Duodenal mucosa (tissue), 2 donors: ENCODE results near the gene TBC1D4.

ENCODE experiments used
- H3K27ac ChIP-seq: one replicate; pipeline ENCODE4 v1.7.0; 2013; ENCODE audit warnings: low read depth, low read length
- H3K27me3 ChIP-seq, 2 donors: one replicate each; pipeline ENCODE4 v1.7.0; 2013; ENCODE audit warnings: low read length in 2 of 2, control low read depth in 1 of 2; ENCODE audit not compliant: insufficient read depth in 2 of 2, control insufficient read depth in 1 of 2
- H3K36me3 ChIP-seq, 2 donors: one replicate each; pipeline ENCODE4 v1.7.0; 2013; ENCODE audit warnings: low read length in 2 of 2, control low read depth in 1 of 2; ENCODE audit not compliant: insufficient read depth in 2 of 2, control insufficient read depth in 1 of 2
- H3K4me1 ChIP-seq, 2 donors: one replicate each; pipeline ENCODE4 v1.7.0; 2013; ENCODE audit warnings: low read length in 2 of 2, control low read depth in 1 of 2; ENCODE audit not compliant: insufficient read depth in 2 of 2, control insufficient read depth in 1 of 2
- H3K4me3 ChIP-seq, 2 donors: one replicate each; pipeline ENCODE4 v1.7.0; 2013; ENCODE audit warnings: low read length in 2 of 2, low read depth in 1 of 2
- H3K9ac ChIP-seq, 2 donors: one replicate each; pipeline ENCODE4 v1.7.0; 2013; ENCODE audit warnings: low read length in 2 of 2, low read depth in 1 of 2
- H3K9me3 ChIP-seq, 2 donors: one replicate each; pipeline ENCODE4 v1.7.0; 2013; ENCODE audit warnings: low read length in 2 of 2, control low read depth in 1 of 2; ENCODE audit not compliant: control insufficient read depth in 1 of 2

The TBC1D4 gene

DNA sequence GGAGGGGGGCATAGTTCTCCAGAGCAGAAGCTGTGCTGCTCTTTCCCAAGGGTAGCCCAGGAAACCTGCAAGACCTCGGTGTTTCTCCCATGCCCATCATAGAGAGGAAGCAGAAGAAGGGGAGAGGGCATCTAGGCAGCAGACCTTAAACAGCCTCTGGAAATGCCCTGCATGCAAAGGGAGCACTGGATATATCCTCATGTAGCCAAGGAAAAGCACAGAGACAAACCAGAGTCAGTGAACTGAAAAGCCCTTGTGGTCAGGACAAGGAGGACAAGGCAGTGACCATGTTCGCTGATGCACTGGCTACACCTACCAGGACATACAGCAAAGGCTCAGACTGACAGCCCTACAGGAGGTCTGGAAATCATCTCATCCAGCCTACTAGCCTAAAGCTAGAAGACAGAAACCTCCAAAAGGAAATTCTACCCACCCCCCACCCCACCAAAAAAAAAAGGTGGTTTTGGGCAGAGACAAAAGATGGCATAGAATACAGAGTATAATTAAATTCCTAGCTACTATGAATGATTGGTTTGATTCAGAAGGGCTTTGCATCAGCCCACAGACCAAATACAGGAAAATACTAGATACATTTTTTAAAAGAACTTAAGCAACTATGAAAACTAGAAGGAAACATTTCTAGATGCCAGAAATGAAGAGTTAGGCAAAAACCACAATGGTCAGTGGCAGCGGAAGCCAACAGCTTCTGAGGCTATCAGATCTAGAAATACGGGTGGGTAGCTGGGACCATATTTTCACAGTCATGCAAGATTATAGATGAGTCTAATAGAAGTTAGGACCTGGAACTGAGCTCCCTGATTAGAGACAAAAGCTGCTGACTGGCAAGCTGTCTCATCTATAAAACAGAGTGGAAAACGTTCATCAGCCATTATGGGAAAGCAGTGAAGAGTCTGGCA is 4.4 kb upstream of the TBC1D4 start:
- no peaks in the 10 kb centered on the region for H3K9me3 ChIP-seq
- no peak overlapping the region for H3K27ac ChIP-seq
- no peak overlapping the region for H3K9ac ChIP-seq
- no peak overlapping the region for H3K4me3 ChIP-seq
- H3K27me3 ChIP-seq: peaks cover 0 to 4% of the 10 kb centered on the region in 2 donors
- H3K36me3 ChIP-seq: no peaks in the 10 kb centered on the region
- H3K4me1 ChIP-seq: no peaks in the 10 kb centered on the region

DNA sequence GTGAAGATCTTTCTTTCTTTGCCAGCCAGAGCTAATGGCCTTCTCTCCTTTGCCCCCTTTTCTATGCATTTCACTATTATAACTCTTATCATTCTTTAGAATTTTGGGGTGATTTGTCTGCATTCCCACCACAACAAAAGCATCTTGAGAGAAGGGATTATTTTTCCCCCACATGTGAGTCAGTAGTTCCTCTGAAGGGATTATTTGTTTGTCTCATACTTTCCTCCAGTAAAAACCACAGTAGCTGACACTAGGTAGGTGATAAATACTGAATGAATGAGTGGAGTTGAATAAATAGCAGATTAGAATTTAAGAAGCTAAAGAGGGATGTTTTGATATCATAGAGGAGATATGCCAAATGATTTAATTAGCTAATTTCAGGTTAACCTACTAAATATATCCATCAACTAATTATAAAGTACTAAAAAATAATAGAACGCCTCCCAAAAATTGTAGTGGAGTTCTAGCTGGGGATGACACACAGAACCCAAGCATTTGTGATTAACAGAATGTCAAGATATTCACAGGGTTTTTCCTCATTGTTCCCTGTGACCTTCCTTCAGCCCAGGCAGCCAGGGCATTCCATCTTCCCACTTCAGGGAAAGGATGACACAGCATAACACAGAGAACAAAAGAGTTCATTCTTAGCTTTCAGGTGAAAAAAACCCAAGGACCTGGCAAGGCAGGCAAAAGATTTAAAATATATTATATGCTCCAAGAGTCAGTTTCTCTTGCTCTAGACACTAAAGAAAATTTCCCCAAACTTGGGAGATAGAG is 3.5 kb upstream of the TBC1D4 start:
- Histone ChIP-seq H3K4me1 (peaks cover 0 to 2% of the 10 kb centered on the region in 2 donors), H3K36me3 (no peaks in the 10 kb centered on the region), H3K9me3 (no peaks in the 10 kb centered on the region), H3K27ac (no peak overlapping the region), H3K4me3 (no peak overlapping the region), H3K27me3 (peaks cover 0 to 4% of the 10 kb centered on the region in 2 donors), H3K9ac (no peak overlapping the region)

DNA sequence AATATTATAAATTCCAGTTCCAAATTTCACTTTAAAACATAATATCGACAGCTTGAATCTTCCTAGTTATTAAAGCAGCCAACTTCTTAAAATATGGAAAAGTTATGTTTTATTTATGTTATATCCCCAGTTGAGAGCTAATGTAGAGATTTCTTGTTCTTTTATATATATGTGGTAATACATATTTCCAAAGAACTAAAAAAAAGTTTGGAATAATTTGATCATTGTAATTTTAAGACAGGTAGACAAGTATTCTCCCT is 781 bp upstream of the TBC1D4 start:
- Histone ChIP-seq H3K27me3 (peaks cover 0 to 4% of the 10 kb centered on the region in 2 donors), H3K9me3 (no peaks in the 10 kb centered on the region), H3K9ac (peak overlapping the region in 1 of 2 donors; percentile 54), H3K27ac (no peak overlapping the region), H3K36me3 (no peaks in the 10 kb centered on the region), H3K4me3 (peak overlapping the region; percentile 77 to 79), H3K4me1 (peaks cover 0 to 7% of the 10 kb centered on the region in 2 donors)

DNA sequence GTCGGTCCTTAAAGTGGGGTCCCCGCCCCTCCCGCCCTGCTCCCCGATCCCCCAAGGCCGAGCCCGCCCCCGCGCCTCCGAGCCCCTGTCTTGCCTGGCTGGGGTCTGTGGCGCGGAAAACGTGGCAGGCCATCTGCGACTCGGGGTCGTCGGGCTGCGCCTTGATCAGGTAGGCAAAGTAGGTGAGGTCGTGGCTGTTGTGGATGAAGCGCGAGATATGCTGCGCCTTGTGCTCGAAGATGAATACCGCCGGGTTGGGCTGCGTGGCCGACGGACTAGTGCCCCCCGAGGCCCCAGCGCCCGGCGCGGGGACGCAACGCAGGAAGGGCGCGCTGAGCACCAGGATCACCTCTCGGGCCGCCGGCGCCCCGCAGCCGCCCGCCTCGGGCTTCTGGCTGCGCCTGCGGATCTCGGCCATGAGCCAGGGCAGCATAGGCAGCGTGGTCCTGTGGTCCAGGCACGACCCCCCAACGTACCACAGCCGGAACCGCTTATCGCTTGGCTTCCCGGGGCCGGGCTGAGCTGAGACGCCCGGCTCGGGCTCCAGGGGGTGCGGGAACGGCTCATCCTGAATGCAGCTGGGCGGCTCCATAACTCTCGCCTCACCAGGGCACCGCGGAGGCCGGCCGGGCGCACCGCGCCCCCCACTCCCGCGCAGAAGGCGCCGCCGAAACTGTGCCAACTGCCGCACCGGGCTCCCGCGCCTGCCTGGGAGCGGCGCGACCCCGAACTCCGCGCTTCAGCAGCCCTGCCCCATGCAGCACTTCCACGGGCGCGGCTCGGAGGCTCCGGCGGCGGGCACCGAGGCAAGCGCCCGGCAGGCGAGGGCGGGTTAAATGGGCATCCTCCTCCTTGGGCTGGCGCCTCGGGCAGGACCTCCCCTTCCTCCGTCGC is 546 bp downstream of the TBC1D4 start:
- peaks cover 0 to 7% of the 10 kb centered on the region in 2 donors for H3K4me1 ChIP-seq
- no peaks in the 10 kb centered on the region for H3K9me3 ChIP-seq
- H3K27me3 ChIP-seq: peaks cover 0 to 4% of the 10 kb centered on the region in 2 donors
- no peaks in the 10 kb centered on the region for H3K36me3 ChIP-seq
- peak overlapping the region in 1 of 2 donors; percentile 51 for H3K9ac ChIP-seq
- peak overlapping the region; percentile 77 to 79 for H3K4me3 ChIP-seq
- peak overlapping the region; percentile 44 for H3K27ac ChIP-seq

DNA sequence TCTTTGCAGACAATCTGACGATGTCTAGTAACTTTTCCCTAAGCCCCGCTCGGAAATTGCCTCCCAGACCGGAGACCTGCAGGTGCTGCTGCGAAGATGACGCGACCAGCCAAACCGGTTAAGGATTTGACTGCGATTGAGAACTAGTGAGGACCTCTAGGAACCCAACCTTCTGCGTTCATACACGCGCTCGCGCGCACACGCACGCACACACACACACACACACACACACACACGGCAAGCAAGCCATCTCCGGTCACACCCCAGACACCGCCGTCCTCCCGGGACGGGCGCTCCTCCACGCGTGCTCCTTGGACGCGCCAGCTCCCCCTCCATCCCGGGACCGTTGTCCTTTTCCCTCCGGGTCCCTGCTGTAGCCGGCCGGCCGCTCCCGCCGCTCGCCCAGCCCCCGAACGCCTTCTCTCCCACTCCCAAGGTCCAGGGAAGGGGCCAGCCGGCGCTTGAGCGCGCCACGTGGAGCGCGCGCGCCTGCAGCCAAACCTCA is 1.2 kb downstream of the TBC1D4 start:
- Histone ChIP-seq H3K27me3 (peaks cover 0 to 4% of the 10 kb centered on the region in 2 donors), H3K9me3 (no peaks in the 10 kb centered on the region), H3K4me3 (peak overlapping the region; percentile 77 to 79), H3K27ac (no peak overlapping the region), H3K9ac (no peak overlapping the region), H3K4me1 (peaks cover 0 to 7% of the 10 kb centered on the region in 2 donors), H3K36me3 (no peaks in the 10 kb centered on the region)

DNA sequence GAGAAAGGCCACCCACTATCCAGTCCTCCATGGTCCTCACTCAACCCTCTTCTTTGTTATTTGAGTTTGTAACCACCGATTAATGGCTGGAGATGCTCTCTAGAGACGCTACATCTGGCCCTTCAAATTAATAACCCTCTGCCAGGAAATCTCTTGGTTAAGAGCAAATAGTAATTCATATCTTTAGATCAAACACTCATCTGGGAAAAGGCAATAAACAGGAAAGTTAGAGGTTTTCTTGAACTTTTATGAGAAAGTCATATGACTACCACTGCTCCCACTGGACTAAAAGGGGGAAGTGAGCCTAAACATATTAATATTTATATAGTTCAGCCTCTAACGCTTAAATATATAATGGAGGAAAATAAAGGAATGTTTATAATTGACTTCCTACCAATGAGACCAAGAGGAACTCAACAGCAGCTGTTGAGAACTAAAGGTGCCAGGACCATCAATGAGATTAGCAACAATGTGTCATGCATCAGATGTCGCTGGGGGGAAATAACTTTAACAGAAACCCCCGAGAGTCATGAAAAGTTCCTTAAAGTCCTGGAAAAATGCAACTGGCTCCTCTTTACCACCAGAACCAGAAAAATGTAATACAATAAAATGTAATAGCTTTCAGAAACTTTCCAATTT is 2.7 kb downstream of the TBC1D4 start:
- Histone ChIP-seq H3K36me3 (no peaks in the 10 kb centered on the region), H3K27me3 (no peaks in the 10 kb centered on the region), H3K9me3 (no peaks in the 10 kb centered on the region), H3K4me3 (no peak overlapping the region), H3K4me1 (peaks cover 0 to 7% of the 10 kb centered on the region in 2 donors), H3K27ac (no peak overlapping the region), H3K9ac (no peak overlapping the region)

DNA sequence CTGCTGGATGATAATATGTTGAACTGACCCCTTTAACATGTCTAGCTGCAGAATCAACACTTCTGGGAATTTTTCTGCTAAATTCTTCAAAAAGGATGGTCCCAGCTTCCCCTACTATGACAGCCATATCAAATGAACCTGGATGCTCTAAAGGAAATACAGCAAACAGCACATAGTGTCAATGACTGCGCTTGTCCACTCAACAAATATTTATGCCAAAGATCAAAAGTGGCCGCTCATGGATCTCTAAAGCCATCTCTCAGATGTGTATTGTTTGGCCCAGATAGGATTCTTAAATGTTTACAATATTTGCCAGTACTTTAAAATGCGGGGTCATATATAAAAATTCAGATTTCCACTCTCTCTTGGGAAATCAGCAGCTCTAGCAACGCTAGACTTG is 3.3 kb downstream of the TBC1D4 start:
- Histone ChIP-seq H3K27me3 (no peaks in the 10 kb centered on the region), H3K4me1 (peaks cover 0 to 7% of the 10 kb centered on the region in 2 donors), H3K9ac (no peak overlapping the region), H3K36me3 (no peaks in the 10 kb centered on the region), H3K27ac (no peak overlapping the region), H3K9me3 (no peaks in the 10 kb centered on the region), H3K4me3 (no peak overlapping the region)

DNA sequence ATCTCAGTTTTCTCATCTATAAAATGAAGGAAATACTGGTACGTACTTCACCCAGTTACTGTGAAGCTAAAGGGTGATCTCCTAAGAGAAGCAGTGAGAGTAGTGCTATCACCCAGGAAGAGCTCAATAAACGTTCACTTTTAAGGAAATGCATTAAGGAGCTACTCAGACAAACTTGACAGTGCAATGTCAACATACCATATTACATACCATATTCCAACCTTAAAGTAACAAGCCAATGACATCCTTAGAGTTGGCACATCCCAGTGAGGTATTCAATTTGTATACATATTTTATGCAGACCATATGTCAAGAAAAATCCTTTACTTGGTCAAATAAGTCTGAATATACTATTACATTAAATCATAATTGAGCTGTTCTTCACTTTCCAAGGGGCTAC is 7.0 kb downstream of the TBC1D4 start:
- H3K9ac ChIP-seq: no peak overlapping the region
- no peak overlapping the region for H3K27ac ChIP-seq
- H3K4me1 ChIP-seq: peaks cover 0 to 4% of the 10 kb centered on the region in 2 donors
- no peaks in the 10 kb centered on the region for H3K36me3 ChIP-seq
- no peaks in the 10 kb centered on the region for H3K27me3 ChIP-seq
- no peaks in the 10 kb centered on the region for H3K9me3 ChIP-seq
- no peak overlapping the region for H3K4me3 ChIP-seq

DNA sequence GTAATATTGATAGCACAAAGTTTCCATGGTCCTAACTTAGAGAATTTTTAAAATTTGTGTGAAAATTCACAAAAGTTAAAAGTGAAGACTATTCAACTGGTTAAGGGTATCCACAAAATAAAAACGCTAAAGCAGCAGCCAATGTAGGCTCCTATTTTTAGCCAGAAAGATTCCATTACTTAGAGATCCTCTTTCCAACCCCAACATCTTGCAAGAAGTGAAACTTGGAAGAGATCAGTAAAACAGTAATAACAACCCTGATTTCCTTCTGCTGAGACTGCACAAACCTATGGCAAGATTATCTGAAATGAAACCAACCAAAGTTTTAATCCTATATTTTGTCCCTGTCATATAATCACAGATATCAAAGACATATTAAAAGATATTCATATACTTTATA is 8.5 kb downstream of the TBC1D4 start:
- H3K27ac ChIP-seq: no peak overlapping the region
- H3K4me3 ChIP-seq: no peak overlapping the region
- H3K36me3 ChIP-seq: no peaks in the 10 kb centered on the region
- H3K4me1 ChIP-seq: no peaks in the 10 kb centered on the region
- H3K9me3 ChIP-seq: no peaks in the 10 kb centered on the region
- H3K9ac ChIP-seq: no peak overlapping the region
- H3K27me3 ChIP-seq: no peaks in the 10 kb centered on the region
